ENCODE data around the gene ZNF705A. TPM values are rescaled to one million over a fixed set of nuclear protein-coding genes. Genes with fewer than 3 reads are reported as not detected.
"Not testable (repeated sequence)": the region's sequence is repeated elsewhere in the genome, so short reads cannot be mapped to it uniquely, and the experiment has no call there.

Gene ZNF705A
- under 1 TPM in 2 of 4 donors, not detected in 2; 0.07 to 0.15 TPM for total RNA-seq

GRCh38 chr12:8156845-8157244, at the start of gene ZNF705A:
TSS of gene ZNF705A (plus strand) at chr12:8157015. CDS start at chr12:8172626, 15,611 bp downstream.
- H3K27ac ChIP-seq = no peak within 1 kb of the TSS

GRCh38 chr12:8108808-8109398, 47.9 kb upstream of the ZNF705A start:
- no peaks in the 10 kb centered on the region for H3K27me3 ChIP-seq
- no peak overlapping the region for H3K4me3 ChIP-seq
- intact Hi-C loops (cut with DNase I; ENCODE audit: low total_unique reads) = no loop called here
- H3K4me1 ChIP-seq = no peaks in the 10 kb centered on the region
- H3K27ac ChIP-seq = no peak overlapping the region
- no peaks in the 10 kb centered on the region for H3K36me3 ChIP-seq
- peak; percentile 83 to 91 (median 89) for TF ChIP-seq CTCF (IDR thresholded peaks at IDR 0.05)
- no peak for TF ChIP-seq POLR2A (IDR thresholded peaks at IDR 0.05)
- no peaks in the 10 kb centered on the region for H3K9me3 ChIP-seq
- DNase-seq = peak; percentile 60 to 69

More at GRCh38 chr12:8156845-8157244, at the start of gene ZNF705A:
- no peak for DNase-seq
- Histone ChIP-seq H3K9me3 (no peaks in the 10 kb centered on the region), H3K4me1 (no peaks in the 10 kb centered on the region), H3K36me3 (no peaks in the 10 kb centered on the region), H3K4me3 (no peak within 1 kb of the TSS), H3K27me3 (no peaks in the 10 kb centered on the region)
- TF ChIP-seq POLR2A (IDR thresholded peaks at IDR 0.05) = no peak
- TF ChIP-seq CTCF (IDR thresholded peaks at IDR 0.05) = no peak
- intact Hi-C loops (cut with DNase I; ENCODE audit: low total_unique reads) = no loop called here

GRCh38 chr12:8113117-8113516, 43.7 kb upstream of the ZNF705A start:
- intact Hi-C loops (cut with DNase I; ENCODE audit: low total_unique reads); H3K4me3 ChIP-seq; H3K27me3 ChIP-seq; H3K9me3 ChIP-seq; DNase-seq; H3K27ac ChIP-seq; H3K4me1 ChIP-seq; H3K36me3 ChIP-seq: not testable (repeated sequence)

GRCh38 chr12:8120072-8120713, 36.6 kb upstream of the ZNF705A start:
- no peaks in the 10 kb centered on the region for H3K36me3 ChIP-seq
- no peaks in the 10 kb centered on the region for H3K4me1 ChIP-seq
- no peaks in the 10 kb centered on the region for H3K9me3 ChIP-seq
- TF ChIP-seq CTCF (IDR thresholded peaks at IDR 0.05) (no peak), POLR2A (IDR thresholded peaks at IDR 0.05) (no peak)
- H3K4me3 ChIP-seq = no peak overlapping the region
- H3K27me3 ChIP-seq = no peaks in the 10 kb centered on the region
- no peak overlapping the region for H3K27ac ChIP-seq
- DNase-seq = no peak
- intact Hi-C loops (cut with DNase I; ENCODE audit: low total_unique reads) = no loop called here

GRCh38 chr12:8123124-8123912, 33.5 kb upstream of the ZNF705A start, which contains the start of gene CLEC4A:
TSS of gene CLEC4A (plus strand) at chr12:8123617. CDS start at chr12:8123879, 262 bp downstream.
- Histone ChIP-seq H3K27ac (no peak within 1 kb of the TSS), H3K9me3 (no peaks in the 10 kb centered on the region), H3K4me1 (no peaks in the 10 kb centered on the region), H3K4me3 (no peak within 1 kb of the TSS), H3K27me3 (no peaks in the 10 kb centered on the region), H3K36me3 (no peaks in the 10 kb centered on the region)
- no peak for DNase-seq
- intact Hi-C loops (cut with DNase I; ENCODE audit: low total_unique reads) = no loop called here
- TF ChIP-seq POLR2A (IDR thresholded peaks at IDR 0.05) (no peak), CTCF (IDR thresholded peaks at IDR 0.05) (no peak)
